HL-60 (cell line): ENCODE results near the gene BCL2A1.

ENCODE experiments used
- SPI1 ChIP-seq: IDR thresholded peaks from 2 replicates; pipeline ENCODE4 v1.6.1; 2012; ENCODE audit warnings: low read depth, mild to moderate bottlenecking, borderline replicate concordance
- TF ChIP-seq, protein P1 (sequence below): IDR thresholded peaks from one replicate; pipeline ENCODE4 v1.5.1; 2011; ENCODE audit warnings: low read length, control low read depth, inconsistent platforms; ENCODE audit not compliant: insufficient read depth
- TF ChIP-seq, protein P2 (sequence below): IDR thresholded peaks from 2 replicates; pipeline ENCODE4 v1.6.1; 2012; ENCODE audit warnings: low read depth; ENCODE audit not compliant: insufficient replicate concordance

DNA sequence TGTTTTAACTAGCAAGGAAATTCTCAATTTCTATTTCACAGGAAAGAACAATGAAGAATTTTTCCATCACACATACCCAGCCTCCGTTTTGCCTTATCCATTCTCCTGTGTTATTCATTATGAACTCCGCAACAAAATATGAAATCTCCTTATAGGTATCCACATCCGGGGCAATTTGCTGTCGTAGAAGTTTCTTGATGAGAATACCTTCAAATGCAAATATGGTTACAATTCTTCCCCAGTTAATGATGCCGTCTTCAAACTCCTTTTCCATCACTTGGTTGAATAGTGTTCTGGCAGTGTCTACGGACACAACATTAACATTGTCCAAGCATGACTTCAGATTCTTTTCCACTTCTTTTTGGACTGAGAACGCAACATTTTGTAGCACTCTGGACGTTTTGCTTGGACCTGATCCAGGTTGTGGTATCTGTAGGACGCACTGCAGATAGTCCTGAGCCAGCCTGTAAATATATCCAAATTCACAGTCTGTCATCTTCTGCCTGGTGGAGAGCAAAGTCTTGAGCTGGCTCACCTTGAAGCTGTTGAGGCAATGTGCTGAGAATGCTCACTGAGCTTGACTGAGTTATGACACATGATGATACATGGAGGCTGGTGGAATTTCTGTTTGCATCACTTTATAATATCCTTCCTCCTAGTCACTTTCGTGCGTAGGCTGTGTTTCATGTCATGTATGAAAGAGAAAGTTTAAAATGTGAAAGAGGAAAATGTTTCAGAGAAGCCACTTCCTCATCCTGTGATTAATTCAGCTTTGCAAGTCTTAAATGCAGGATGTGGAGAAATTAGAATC, at the start of gene BCL2A1:
- TF ChIP-seq, protein P1, sequence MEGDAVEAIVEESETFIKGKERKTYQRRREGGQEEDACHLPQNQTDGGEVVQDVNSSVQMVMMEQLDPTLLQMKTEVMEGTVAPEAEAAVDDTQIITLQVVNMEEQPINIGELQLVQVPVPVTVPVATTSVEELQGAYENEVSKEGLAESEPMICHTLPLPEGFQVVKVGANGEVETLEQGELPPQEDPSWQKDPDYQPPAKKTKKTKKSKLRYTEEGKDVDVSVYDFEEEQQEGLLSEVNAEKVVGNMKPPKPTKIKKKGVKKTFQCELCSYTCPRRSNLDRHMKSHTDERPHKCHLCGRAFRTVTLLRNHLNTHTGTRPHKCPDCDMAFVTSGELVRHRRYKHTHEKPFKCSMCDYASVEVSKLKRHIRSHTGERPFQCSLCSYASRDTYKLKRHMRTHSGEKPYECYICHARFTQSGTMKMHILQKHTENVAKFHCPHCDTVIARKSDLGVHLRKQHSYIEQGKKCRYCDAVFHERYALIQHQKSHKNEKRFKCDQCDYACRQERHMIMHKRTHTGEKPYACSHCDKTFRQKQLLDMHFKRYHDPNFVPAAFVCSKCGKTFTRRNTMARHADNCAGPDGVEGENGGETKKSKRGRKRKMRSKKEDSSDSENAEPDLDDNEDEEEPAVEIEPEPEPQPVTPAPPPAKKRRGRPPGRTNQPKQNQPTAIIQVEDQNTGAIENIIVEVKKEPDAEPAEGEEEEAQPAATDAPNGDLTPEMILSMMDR: no peak
- TF ChIP-seq, protein P2, sequence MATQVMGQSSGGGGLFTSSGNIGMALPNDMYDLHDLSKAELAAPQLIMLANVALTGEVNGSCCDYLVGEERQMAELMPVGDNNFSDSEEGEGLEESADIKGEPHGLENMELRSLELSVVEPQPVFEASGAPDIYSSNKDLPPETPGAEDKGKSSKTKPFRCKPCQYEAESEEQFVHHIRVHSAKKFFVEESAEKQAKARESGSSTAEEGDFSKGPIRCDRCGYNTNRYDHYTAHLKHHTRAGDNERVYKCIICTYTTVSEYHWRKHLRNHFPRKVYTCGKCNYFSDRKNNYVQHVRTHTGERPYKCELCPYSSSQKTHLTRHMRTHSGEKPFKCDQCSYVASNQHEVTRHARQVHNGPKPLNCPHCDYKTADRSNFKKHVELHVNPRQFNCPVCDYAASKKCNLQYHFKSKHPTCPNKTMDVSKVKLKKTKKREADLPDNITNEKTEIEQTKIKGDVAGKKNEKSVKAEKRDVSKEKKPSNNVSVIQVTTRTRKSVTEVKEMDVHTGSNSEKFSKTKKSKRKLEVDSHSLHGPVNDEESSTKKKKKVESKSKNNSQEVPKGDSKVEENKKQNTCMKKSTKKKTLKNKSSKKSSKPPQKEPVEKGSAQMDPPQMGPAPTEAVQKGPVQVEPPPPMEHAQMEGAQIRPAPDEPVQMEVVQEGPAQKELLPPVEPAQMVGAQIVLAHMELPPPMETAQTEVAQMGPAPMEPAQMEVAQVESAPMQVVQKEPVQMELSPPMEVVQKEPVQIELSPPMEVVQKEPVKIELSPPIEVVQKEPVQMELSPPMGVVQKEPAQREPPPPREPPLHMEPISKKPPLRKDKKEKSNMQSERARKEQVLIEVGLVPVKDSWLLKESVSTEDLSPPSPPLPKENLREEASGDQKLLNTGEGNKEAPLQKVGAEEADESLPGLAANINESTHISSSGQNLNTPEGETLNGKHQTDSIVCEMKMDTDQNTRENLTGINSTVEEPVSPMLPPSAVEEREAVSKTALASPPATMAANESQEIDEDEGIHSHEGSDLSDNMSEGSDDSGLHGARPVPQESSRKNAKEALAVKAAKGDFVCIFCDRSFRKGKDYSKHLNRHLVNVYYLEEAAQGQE: no peak
- peak; percentile 97 for TF ChIP-seq SPI1
